HCT116 (cell line): ENCODE results near the gene FPR1. TPM values are rescaled to one million over a fixed set of nuclear protein-coding genes. Genes with fewer than 3 reads are reported as not detected.

Experiments
- ATAC-seq: fragments of 200-7000 bp; cut with Tn5 transposase; 2 replicates; pipeline ENCODE4 v1.9.1; 2020; ENCODE audit warnings: mild to moderate bottlenecking, moderate library complexity
- BruUV-seq: library from RNA; stranded (reverse); fragments of 400-500 nt; replicated peaks from 2 replicates; lab custom pipeline; 2021; lab: Mats Ljungman, UMichigan
- CTCF ChIA-PET: fragments of 300-600 bp; sonication (Branson Sonifier 250); formaldehyde crosslinking; loops from one replicate; lab custom pipeline; 2021; ENCODE audit warnings: antibody characterized with exemption; lab: Charles Lee
- POLR2A ChIA-PET: fragments of 300-600, 350-600 bp; sonication (Branson Sonifier 250); formaldehyde crosslinking; loops from one replicate; lab custom pipeline; 2021; ENCODE audit warnings: antibody characterized with exemption; lab: Charles Lee
- RAD21 ChIA-PET, 2 experiments: fragments of 300-600 bp; sonication (Branson Sonifier 250); formaldehyde crosslinking; loops; one replicate each; lab custom pipeline; 2023; ENCODE audit warnings: low total read pairs in 2 of 2; ENCODE audit not compliant: uncharacterized antibody in 2 of 2, unreplicated experiment in 2 of 2, low non-redundant PET in 1 of 2; lab: Charles Lee
- DNase-seq: peaks from one replicate; pipeline ENCODE4 v3.0.0-alpha.2; 2010; ENCODE audit warnings: low read depth, low spot score
- H2AFZ ChIP-seq: fragments of 200-600 bp; shearing (Covaris generic), sonication (generic); 2 replicates; pipeline ENCODE4 v1.6.1; 2017; ENCODE audit warnings: low read depth, mixed run types, mixed read lengths, antibody characterized with exemption, low read length; ENCODE audit not compliant: poor library complexity, severe bottlenecking
- H3K27ac ChIP-seq: 2 replicates; pipeline ENCODE4 v1.5.1; 2012; ENCODE audit warnings: low read depth, low read length
- H3K27me3 ChIP-seq: fragments of 200-600 bp; sonication (generic); 2 replicates; pipeline ENCODE4 v1.6.1; 2016; ENCODE audit warnings: mixed run types, low read length, mixed read lengths; ENCODE audit not compliant: insufficient read depth
- H3K36me3 ChIP-seq, 2 experiments: fragments of 200-500 bp in 1 of 2; fragments of 200-600 bp in 1 of 2; sonication (Bioruptor generic) in 1 of 2; sonication (generic) in 1 of 2; 2 replicates each; pipeline versions ENCODE4 v1.5.1 to v1.6.1; 2014 to 2016; ENCODE audit warnings: low read length in 2 of 2, inconsistent platforms in 1 of 2, mixed read lengths in 1 of 2, mixed run types in 1 of 2; ENCODE audit not compliant: insufficient read depth in 2 of 2, control insufficient read depth in 1 of 2
- H3K4me1 ChIP-seq, 2 experiments: fragments of 200-600 bp in 1 of 2; sonication (generic) in 1 of 2; 2 replicates each; pipeline versions ENCODE4 v1.5.1 to v1.6.1; 2012 to 2017; ENCODE audit warnings: low read length in 2 of 2, inconsistent platforms in 1 of 2, mild to moderate bottlenecking in 1 of 2, mixed read lengths in 1 of 2, mixed run types in 1 of 2, moderate library complexity in 1 of 2; ENCODE audit not compliant: insufficient read depth in 2 of 2, control insufficient read depth in 1 of 2
- H3K4me2 ChIP-seq: fragments of 200-600 bp; sonication (generic); 2 replicates; pipeline ENCODE4 v1.6.1; 2017; ENCODE audit warnings: mixed run types, low read length, mixed read lengths
- H3K4me3 ChIP-seq, 2 experiments: fragments of 200-600 bp in 1 of 2; sonication (generic) in 1 of 2; replicated peaks in 1 of 2; 2 replicates each; pipeline ENCODE4 v1.5.1; 2011 to 2016; ENCODE audit warnings: low read length in 2 of 2, control low read depth in 1 of 2, low read depth in 1 of 2, mild to moderate bottlenecking in 1 of 2, mixed read lengths in 1 of 2, mixed run types in 1 of 2
- H3K79me2 ChIP-seq: fragments of 200-600 bp; sonication (generic); 2 replicates; pipeline ENCODE4 v1.6.1; 2017; ENCODE audit warnings: mild to moderate bottlenecking, mixed run types, low read length, moderate library complexity, mixed read lengths; ENCODE audit not compliant: insufficient read depth
- H3K9ac ChIP-seq: fragments of 200-600 bp; sonication (generic); 2 replicates; pipeline ENCODE4 v1.6.1; 2016; ENCODE audit warnings: low read length, mixed read lengths
- H3K9me2 ChIP-seq: fragments of 200-600 bp; sonication (generic), shearing (Covaris generic); 2 replicates; pipeline ENCODE4 v1.6.1; 2017; ENCODE audit warnings: mixed run types, mild to moderate bottlenecking, moderate library complexity; ENCODE audit not compliant: insufficient read depth
- H3K9me3 ChIP-seq, 2 experiments: fragments of 200-500 bp in 1 of 2; fragments of 200-600 bp in 1 of 2; sonication (Bioruptor generic) in 1 of 2; sonication (generic) in 1 of 2; 2 replicates each; pipeline ENCODE4 v1.6.1; 2014 to 2017; ENCODE audit warnings: low read length in 2 of 2, mixed read lengths in 2 of 2, inconsistent platforms in 1 of 2, low read depth in 1 of 2, mild to moderate bottlenecking in 1 of 2, mixed run types in 1 of 2, moderate library complexity in 1 of 2; ENCODE audit not compliant: control insufficient read depth in 1 of 2, insufficient read depth in 1 of 2
- H4K20me1 ChIP-seq: fragments of 200-600 bp; sonication (generic), shearing (Covaris generic); 2 replicates; pipeline ENCODE4 v1.6.1; 2017; ENCODE audit warnings: mixed run types, mild to moderate bottlenecking, moderate library complexity; ENCODE audit not compliant: insufficient read depth
- CEBPB ChIP-seq: IDR thresholded peaks from 2 replicates; pipeline ENCODE4 v1.6.1; 2012; ENCODE audit warnings: low read depth
- FOSL1 ChIP-seq: IDR thresholded peaks from 2 replicates; pipeline ENCODE4 v1.6.1; 2012; ENCODE audit warnings: low read depth
- JUND ChIP-seq: IDR thresholded peaks from 2 replicates; pipeline ENCODE4 v1.6.1; 2012
- POLR2A ChIP-seq: IDR thresholded peaks from 2 replicates; pipeline ENCODE4 v1.7.0; 2011; ENCODE audit warnings: borderline replicate concordance; ENCODE audit not compliant: insufficient read depth, insufficient read length; ENCODE audit errors: extremely low read depth
- REST ChIP-seq: IDR thresholded peaks from 2 replicates; pipeline ENCODE4 v1.6.1; 2012; ENCODE audit warnings: low read depth
- TCF7L2 ChIP-seq: IDR thresholded peaks from 2 replicates; pipeline ENCODE4 v1.7.0; 2011; ENCODE audit warnings: borderline replicate concordance, inconsistent platforms; ENCODE audit not compliant: insufficient read depth, insufficient read length; ENCODE audit errors: extremely low read depth
- YY1 ChIP-seq: IDR thresholded peaks from 2 replicates; pipeline ENCODE4 v1.6.1; 2011; ENCODE audit warnings: low read length, low read depth, moderate library complexity, mild to moderate bottlenecking; ENCODE audit not compliant: insufficient replicate concordance; ENCODE audit errors: extremely low read depth
- ZFX ChIP-seq: fragments of 450-650 bp; IDR thresholded peaks from 2 replicates; pipeline ENCODE4 v1.6.1; 2017
- intact Hi-C: fragments of 100-400 bp; cut with micrococcal nuclease; formaldehyde crosslinking; loops from 2 replicates; pipeline ENCODE4 v1.10.0; 2022
- total RNA-seq: library from RNA; stranded (reverse); gene quantifications from one replicate; pipeline ENCODE4 v1.2.1, GENCODE V29; 2021; ENCODE audit not compliant: unreplicated experiment
- TF ChIP-seq, protein P1 (sequence below): IDR thresholded peaks from 2 replicates; pipeline ENCODE4 v1.6.1; 2012

The FPR1 gene
- total RNA-seq, 1 experiment from 2014 or later: not detected

DNA sequence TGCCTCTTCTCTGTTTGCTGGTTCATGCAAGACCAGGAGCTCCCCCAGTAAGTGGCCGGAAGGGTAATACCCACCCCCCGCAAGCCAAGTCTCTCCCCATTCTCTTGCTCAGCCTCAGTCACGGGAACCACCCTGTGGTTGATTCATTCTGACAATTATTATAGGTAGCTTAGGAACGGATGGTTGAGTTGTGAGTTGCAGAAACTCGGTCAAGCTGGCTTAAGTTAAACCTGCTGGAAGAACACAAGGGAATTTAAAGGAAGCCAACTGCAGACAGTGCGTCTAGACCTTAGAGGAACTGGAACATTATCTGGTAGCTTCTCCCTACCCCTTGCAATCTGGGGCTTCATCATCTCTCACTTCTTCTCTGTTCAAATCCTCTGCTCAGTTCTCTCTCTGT, 8.9 kb downstream of the FPR1 start:
- no peak for TF ChIP-seq YY1
- TF ChIP-seq, protein P1, sequence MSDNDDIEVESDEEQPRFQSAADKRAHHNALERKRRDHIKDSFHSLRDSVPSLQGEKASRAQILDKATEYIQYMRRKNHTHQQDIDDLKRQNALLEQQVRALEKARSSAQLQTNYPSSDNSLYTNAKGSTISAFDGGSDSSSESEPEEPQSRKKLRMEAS: no peak
- no peak for TF ChIP-seq ZFX
- TF ChIP-seq JUND: no peak
- no peak for TF ChIP-seq POLR2A
- no peak for TF ChIP-seq REST
- no peak for TF ChIP-seq CEBPB
- TF ChIP-seq FOSL1: no peak
- no peak for TF ChIP-seq TCF7L2
- Histone ChIP-seq H4K20me1 (no peaks in the 10 kb centered on the region), H3K36me3 (no peaks in the 10 kb centered on the region), H3K9me2 (no peaks in the 10 kb centered on the region), H3K27ac (no peak overlapping the region), H3K9me3 (no peaks in the 10 kb centered on the region), H3K9ac (no peak overlapping the region), H3K79me2 (no peaks in the 10 kb centered on the region), H3K4me3 (no peak overlapping the region), H3K4me1 (no peaks in the 10 kb centered on the region), H2AFZ (no peak overlapping the region), H3K4me2 (no peak overlapping the region), H3K27me3 (no peaks in the 10 kb centered on the region)
- ChIA-PET POLR2A (no interaction called here), RAD21 (no interaction called here), CTCF (no interaction called here)
- no peak for ATAC-seq
- BruUV-seq: no TSS peak
- intact Hi-C loops: no loop called here
- DNase-seq: no peak
